Activated T-helper 1 cell treated with Interleukin-2 at 50 U/mL for 16 hours (primary cell): ENCODE results near the gene SPIRE1.
"Not testable (repeated sequence)": the region's sequence is repeated elsewhere in the genome, so short reads cannot be mapped to it uniquely, and the experiment has no call there.

Source experiments
- DNase-seq: peaks from one replicate; pipeline ENCODE4 v3.0.0-alpha.2; 2020; ENCODE audit warnings: low read depth

The SPIRE1 gene

DNA sequence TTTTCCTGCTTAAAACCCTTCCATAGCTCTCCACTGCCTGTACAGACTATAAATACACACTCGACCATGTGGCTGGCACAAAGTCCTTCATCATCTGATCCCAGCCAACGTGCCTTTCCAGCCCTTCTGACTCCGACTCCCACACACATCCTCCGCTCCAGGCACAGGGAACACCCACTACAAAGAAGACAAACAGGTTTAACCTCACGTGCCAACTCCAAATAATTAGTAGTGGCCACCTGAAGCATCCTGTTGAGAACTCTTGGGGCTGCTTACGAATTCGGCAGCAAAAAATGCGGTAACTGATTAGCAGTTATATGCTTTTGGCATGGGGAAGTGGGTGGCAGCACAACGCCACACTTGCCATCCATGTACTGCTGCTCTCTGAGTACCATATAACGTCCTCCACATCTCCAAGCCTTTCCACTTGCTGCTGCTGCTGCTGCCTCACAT, 12.1 kb downstream of the SPIRE1 start:
- no peak for DNase-seq

- no peak for DNase-seq
These were observed 12.7 kb downstream of the SPIRE1 start for GRCh38 chr18:12645254-12645653.

- not testable (repeated sequence) for DNase-seq
These were observed 14.2 kb downstream of the SPIRE1 start for GRCh38 chr18:12643756-12644155.

DNA sequence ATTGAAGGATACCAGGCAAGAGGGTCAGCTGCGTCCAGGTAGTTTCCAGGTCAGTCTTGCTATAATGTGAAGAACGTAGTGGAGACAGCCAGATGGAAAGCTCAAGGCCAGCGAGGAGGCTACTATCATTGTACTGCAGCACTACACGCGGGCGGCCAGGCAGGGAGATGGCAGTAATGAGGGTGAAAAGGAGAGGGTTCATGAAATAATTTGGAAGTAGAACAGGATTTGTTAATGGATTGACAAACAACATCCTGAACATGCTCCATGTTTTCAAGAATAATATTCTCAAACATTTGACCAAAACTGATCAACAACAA, 17.1 kb downstream of the SPIRE1 start:
- no peak for DNase-seq

DNA sequence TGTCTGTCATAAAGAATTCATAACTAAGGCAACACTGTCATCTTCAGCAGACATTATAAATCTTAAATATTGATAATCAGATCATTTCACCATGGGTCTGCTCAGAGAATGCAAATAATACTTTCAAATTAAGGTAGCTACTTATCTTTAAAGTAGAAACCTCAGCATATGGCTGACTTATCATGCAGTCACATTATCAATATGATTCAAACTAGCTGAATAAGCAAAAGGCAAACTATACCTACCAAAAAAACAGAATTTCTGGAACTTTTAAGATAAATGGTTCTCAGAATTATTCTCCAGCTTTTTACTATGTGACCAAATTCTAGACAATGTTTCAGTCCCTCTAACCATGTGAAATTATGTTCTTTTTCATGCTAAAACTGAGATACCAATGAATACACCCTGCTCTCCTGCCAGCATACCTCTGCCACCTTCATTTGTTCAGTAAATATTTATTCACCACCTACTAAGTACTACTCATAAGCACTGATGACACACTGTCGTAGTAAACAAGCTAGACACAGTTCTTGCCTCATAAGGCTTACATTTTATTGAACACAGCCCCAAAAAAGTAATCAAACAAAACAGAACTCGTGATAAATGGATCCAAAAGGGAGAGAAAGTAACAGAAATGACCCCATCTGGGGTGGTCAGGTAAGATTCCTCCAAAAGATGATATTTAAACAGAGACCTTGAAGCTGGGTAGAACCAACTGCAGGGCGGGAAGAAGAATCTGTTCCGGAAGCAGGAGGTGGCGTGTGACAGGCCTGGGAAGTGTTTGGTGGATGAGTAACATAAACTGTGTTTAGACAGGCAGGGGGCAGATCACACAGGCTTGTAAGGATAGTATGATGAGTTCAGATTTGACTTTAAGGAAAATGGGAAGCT, 17.7 kb downstream of the SPIRE1 start:
- no peak for DNase-seq

GRCh38 chr18:12638644-12639124, 19.2 kb downstream of the SPIRE1 start:
- DNase-seq: no peak

GRCh38 chr18:12637901-12638643, 19.8 kb downstream of the SPIRE1 start:
- no peak for DNase-seq

DNA sequence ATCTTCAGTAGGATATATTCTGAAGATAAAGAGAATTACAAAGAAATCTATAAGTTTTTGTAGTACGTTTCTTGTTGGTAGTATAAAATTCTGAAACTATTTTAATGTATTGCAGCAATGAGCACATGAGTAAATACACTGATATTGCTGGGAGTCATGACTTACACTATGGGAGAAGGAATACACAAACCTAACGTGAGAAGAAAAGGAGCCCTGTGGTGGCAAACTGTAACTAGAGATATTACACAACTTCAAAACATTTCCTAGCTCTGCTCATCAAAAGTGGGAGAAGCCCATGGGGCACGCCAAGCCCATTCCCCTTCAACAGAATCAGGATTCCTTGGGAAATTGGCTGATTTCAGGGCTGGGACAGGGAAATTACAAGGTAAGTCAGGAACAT, 20.5 kb downstream of the SPIRE1 start:
- no peak for DNase-seq

- no peak for DNase-seq
These were observed 26.0 kb downstream of the SPIRE1 start for GRCh38 chr18:12631831-12632477.

DNA sequence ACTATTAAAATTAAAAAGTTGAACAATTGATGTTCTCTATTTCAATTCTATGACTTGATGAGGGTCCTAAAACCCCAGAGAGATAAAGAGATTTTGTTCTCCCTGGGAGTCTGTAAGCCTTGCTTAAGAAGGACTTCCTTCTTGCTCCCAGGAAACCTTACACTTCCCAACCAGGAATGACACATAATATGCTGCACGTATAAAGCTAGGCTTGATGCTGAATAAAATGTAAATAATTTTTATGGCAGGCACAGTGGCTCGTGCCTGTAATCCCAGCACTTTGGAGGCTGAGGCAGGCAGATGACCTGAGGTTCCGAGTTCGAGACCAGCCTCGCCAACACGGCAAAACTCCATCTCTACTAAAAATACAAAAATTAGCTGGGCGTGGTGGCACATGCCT, 27.8 kb downstream of the SPIRE1 start:
- no peak for DNase-seq

DNA sequence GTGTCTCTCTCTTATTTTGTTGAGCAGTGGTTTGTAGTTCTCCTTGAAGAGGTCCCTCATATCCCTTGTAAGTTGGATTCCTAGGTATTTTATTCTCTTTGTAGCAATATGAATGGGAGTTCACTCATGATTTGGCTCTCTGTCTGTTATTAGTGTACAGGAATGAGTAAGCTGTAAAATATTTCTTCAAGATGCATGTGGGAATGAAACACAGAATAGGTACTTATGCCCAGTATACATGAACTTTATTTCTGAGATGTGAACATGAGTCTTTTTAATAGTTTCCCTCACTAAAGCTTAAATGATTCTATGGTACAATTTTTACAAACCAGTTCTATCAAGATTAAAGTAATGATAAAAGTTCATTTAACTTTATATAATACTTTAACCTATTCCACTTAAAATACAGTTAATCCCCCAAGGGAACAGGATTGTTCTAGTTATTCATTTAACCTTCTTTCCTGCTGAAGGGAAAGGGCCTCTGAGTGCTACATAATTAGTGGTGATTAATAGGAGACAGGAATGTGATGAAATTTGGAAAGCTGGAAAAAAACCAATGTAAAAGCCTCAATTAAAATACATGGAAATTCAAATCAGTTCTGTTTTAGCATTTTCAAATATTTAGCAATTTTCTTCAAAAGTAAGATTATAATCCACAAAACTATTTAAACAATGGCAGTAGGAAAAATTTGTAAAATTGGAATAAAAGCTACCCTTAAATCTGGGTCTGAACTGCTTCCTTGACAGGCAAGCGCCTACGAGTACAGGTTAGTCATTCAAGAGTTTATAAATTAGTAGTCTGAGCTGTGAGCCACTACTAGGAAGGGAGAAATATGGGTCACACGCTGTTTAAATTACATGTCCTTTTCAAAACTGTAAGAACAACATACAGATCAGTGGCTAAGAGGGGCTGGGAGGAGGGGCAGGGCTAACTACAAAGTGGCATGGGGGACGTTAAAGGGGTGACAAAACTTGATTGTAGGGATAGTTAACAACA, 28.9 kb downstream of the SPIRE1 start:
- DNase-seq: no peak

GRCh38 chr18:12627199-12627598, 30.7 kb downstream of the SPIRE1 start:
- DNase-seq: not testable (repeated sequence)

- no peak for DNase-seq
These were observed 32.7 kb downstream of the SPIRE1 start for GRCh38 chr18:12625241-12625640.

GRCh38 chr18:12621742-12622306, 36.1 kb downstream of the SPIRE1 start:
- DNase-seq: no peak

DNA sequence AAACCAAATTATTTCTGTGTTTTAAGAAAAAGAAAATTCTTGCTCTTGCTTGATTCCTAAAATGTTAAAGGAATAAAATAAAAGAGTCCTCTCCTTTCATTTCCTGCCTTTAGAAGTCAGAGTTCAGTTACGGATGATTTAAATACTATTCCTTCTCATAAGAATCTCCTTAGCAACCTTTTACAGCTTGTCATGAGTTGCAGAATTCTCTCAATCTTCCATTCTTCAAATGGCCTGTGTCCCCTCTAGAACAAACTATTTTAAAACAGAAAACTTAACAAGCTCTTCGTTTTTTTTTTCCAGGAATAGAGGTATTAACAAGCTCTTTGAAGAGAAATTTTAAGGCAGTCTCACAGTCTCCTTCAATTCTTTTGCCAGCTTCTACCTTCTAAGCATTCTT, 42.2 kb downstream of the SPIRE1 start:
- no peak for DNase-seq

GRCh38 chr18:12608301-12608700, 49.6 kb downstream of the SPIRE1 start:
- DNase-seq: no peak

DNA sequence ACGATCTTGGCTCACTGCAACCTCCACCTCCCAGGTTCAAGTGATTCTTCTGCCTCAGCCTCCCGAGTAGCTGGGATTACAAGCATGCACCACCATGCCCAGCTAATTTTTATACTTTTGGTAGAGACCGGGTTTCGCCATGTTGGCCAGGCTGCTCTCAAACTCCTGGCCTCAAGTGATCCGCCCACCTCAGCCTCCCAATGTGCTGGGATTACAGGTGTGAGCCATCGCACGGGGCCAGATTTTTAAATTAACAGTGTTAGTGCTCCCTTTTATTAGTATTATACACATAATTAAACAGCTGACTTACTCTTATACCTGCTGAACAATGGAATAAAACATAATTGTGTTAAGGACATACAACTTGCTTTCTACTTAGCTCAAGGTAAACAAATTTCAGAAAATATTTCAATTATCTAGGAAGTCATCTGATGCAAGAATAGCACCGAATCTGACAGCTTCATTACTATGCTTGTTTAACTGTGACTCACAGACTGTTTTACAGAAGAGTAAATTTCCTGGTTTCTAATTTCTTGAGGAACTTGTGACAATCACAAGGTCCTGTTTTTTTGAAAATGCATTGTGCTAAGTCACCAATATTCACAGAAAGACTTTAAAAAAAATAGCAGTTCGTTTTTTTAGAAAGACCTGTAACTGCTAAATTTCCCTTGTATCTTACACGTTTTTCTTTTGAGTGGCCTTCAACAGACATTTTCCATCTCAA, 51.2 kb downstream of the SPIRE1 start:
- DNase-seq: no peak

DNA sequence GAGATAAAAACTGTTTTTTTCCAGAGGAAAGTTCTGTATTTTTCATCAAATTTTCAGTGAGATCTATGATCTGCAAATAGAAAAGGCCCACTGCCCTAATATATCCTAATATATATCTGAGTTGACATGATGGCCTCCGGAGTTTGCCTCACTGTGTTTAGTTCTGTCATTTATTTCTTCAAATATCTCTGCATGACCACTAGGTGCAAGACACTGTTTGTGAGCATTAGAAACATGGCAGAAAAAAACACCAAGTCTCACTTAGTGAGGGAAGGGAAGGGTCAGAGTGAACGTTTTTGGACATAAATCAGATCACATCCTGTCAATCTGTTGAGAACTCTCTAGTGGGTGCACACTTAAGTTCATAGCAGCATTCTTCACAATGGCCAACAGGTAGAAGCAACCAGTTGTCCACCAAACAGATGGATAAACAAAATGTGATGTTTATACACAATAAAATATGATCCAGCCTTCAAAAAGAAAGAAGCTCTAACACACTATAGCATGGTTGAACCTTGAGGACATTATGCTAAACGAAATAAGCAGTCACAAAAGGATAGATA, 53.4 kb downstream of the SPIRE1 start:
- no peak for DNase-seq

GRCh38 chr18:12599966-12600365, 57.9 kb downstream of the SPIRE1 start:
- DNase-seq: no peak

- DNase-seq: no peak
These were observed 58.4 kb downstream of the SPIRE1 start for GRCh38 chr18:12599543-12599942.
